GM12891 (cell line): Measurements from ENCODE around the gene MORN2.

Experiments
- PAX5 ChIP-seq: IDR thresholded peaks from 2 replicates; pipeline ENCODE4 v1.6.1; 2011; ENCODE audit warnings: low read length, moderate library complexity, mild to moderate bottlenecking; ENCODE audit not compliant: insufficient read depth, severe bottlenecking
- POLR2A ChIP-seq: IDR thresholded peaks from 2 replicates; pipeline ENCODE4 v1.6.1; 2011; ENCODE audit warnings: low read depth, low read length, control low read depth
- SPI1 ChIP-seq: IDR thresholded peaks from 2 replicates; pipeline ENCODE4 v1.6.1; 2011; ENCODE audit warnings: low read depth, low read length, control low read depth

DNA sequence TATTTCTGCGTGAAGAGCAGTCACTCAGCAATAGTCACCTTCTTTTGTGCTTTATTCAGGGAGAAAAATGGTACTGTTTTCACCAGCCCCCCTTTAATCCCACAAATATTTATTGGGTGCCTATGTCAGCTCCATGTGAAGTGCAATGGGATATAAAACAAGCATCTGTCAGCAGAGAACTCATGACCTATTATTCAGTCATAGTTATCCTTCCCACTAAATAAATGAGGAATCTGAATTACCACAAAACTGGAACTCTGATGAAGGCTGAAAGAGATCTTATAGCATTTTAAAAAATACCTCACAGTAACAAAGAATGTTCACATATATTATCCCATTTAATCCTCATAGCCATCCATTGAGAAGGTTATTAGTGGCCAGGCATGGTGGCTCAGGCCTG lies 45.8 kb upstream of the MORN2 start:
- TF ChIP-seq POLR2A (no peak), SPI1 (no peak), PAX5 (no peak)
